Pancreas (tissue), 10 donors: ENCODE data around the gene ZBTB24. TPM values are rescaled to one million over a fixed set of nuclear protein-coding genes. Genes with fewer than 3 reads are reported as not detected.

ENCODE experiments used
- ATAC-seq, 4 donors: fragments of 200-7000 bp; cut with Tn5 transposase; one replicate each; pipeline versions ENCODE4 v1.8.0 to v1.9.1; 2020; ENCODE audit warnings: mild to moderate bottlenecking in 4 of 4, moderate library complexity in 4 of 4
- DNase-seq, 6 donors: peaks; one replicate each; pipeline ENCODE4 v3.0.0-alpha.2; 2020
- FAIRE-seq: peaks from 2 replicates; lab custom pipeline; 2012; peaks lifted over from hg19 to GRCh38; lab: Jason Lieb, UNC
- H3K27ac ChIP-seq, 4 donors: fragments of 200-600 bp; sonication (generic); 1 replicate in 3 of 4; 2 replicates in 1 of 4; pipeline versions ENCODE4 v1.5.0 to v1.8.0; 2020
- H3K27me3 ChIP-seq, 4 donors: fragments of 200-600 bp; one replicate each; pipeline ENCODE4 v1.8.0; 2021
- H3K36me3 ChIP-seq, 3 donors: fragments of 200-600 bp; sonication (generic) in 1 of 3; one replicate each; pipeline versions ENCODE4 v1.5.0 to v1.8.0; 2020 to 2021
- H3K4me1 ChIP-seq, 3 donors: fragments of 200-600 bp; one replicate each; pipeline ENCODE4 v1.8.0; 2021
- H3K4me3 ChIP-seq, 4 donors: fragments of 200-600 bp; sonication (generic) in 2 of 4; one replicate each; pipeline versions ENCODE4 v1.5.0 to v1.8.0; 2020 to 2021
- H3K9me3 ChIP-seq, 4 donors: fragments of 200-600 bp; one replicate each; pipeline ENCODE4 v1.8.0; 2021
- WGBS, 2 donors: extraction: QIAGEN DNeasy Blood & Tissue Kit; methylation state at CpG; one replicate each; pipeline ENCODE4 v1.1.7; 2013; 5-methylcytosine and 5-hydroxymethylcytosine counted together
- intact Hi-C, 3 donors: fragments of 100-400 bp; cut with DNase I; formaldehyde crosslinking; loops; one replicate each; pipeline versions ENCODE4 v1.11.1 to v1.14.2; 2022
- polyA plus RNA-seq, 2 donors: library from polyadenylated mRNA; stranded (reverse); fragments of 200-250 nt; gene quantifications; one replicate each; pipeline ENCODE4 v1.2.3, GENCODE V29; 2013
- total RNA-seq, 6 donors: library from RNA; stranded (reverse); fragmentation: NEBNext Ultra II Directional in 4 of 6; extraction: Animal tissue kit (Norgen Biotek cat#: 25700) in 4 of 6; gene quantifications; one replicate each; pipeline versions ENCODE4 v1.2.1 to v1.2.4, GENCODE V29; 2021 to 2023
- TF ChIP-seq, protein P1 (sequence below), 4 donors: fragments of 200-600 bp; sonication (generic) in 3 of 4; IDR thresholded peaks; one replicate each; pipeline versions ENCODE4 v1.5.0 to v1.8.0; 2021; ENCODE audit warnings: antibody characterized with exemption in 4 of 4
- donor health status: healthy with polysubstance abuse.
- donor health status: DM: no; HTN: no; CAD: no; lungs with moderate emphysema.
- donor health status: DM: no; HTN: no; CAD: no.
- donor health status: control.
- donor health status: control.
- donor health status: Bipolar disorder and iron deficiency.
- donor health status: DM: yes; HTN: yes; CAD: no.
- donor health status: DM: no; HTN: no; CAD: no.
- donor health status: DM: no; HTN: no; CAD: no.
- donor health status: DM: yes; HTN: yes; CAD: no.

Gene ZBTB24
- total and polyA plus RNA-seq, 8 donors, result 2.2 to 4.3 (median 2.8) TPM

GRCh38 chr6:109455437-109456110, 27.4 kb downstream of the ZBTB24 start, which contains the start of gene MICAL1:
MICAL1 (minus strand) TSS chr6:109455772; CDS start chr6:109454196, 1,576 bp downstream.
- Histone ChIP-seq H3K9me3 (no peaks in the 10 kb centered on the region), H3K36me3 (no peaks in the 10 kb centered on the region), H3K4me3 (peak within 1 kb of the TSS; percentile 53 to 78 (median 73)), H3K27ac (peak within 1 kb of the TSS in 2 of 4 donors; percentile 62 to 68), H3K27me3 (no peaks in the 10 kb centered on the region), H3K4me1 (peaks cover 0 to 3% (median 0%) of the 10 kb centered on the region in 3 donors)
- intact Hi-C loops, result no loop called here
- TF ChIP-seq, protein P1, sequence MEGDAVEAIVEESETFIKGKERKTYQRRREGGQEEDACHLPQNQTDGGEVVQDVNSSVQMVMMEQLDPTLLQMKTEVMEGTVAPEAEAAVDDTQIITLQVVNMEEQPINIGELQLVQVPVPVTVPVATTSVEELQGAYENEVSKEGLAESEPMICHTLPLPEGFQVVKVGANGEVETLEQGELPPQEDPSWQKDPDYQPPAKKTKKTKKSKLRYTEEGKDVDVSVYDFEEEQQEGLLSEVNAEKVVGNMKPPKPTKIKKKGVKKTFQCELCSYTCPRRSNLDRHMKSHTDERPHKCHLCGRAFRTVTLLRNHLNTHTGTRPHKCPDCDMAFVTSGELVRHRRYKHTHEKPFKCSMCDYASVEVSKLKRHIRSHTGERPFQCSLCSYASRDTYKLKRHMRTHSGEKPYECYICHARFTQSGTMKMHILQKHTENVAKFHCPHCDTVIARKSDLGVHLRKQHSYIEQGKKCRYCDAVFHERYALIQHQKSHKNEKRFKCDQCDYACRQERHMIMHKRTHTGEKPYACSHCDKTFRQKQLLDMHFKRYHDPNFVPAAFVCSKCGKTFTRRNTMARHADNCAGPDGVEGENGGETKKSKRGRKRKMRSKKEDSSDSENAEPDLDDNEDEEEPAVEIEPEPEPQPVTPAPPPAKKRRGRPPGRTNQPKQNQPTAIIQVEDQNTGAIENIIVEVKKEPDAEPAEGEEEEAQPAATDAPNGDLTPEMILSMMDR (IDR thresholded peaks at IDR 0.05), result peak in 3 of 4 donors; percentile 11 to 23 (median 21)
- FAIRE-seq (no peak), DNase-seq (peak; percentile 56 to 81 (median 68)), ATAC-seq (peak; percentile 78 to 84 (median 83))
- WGBS, 2 donors, result 0 to 1% methylated on average over 37 to 70 of the region's 70 CpGs

DNA sequence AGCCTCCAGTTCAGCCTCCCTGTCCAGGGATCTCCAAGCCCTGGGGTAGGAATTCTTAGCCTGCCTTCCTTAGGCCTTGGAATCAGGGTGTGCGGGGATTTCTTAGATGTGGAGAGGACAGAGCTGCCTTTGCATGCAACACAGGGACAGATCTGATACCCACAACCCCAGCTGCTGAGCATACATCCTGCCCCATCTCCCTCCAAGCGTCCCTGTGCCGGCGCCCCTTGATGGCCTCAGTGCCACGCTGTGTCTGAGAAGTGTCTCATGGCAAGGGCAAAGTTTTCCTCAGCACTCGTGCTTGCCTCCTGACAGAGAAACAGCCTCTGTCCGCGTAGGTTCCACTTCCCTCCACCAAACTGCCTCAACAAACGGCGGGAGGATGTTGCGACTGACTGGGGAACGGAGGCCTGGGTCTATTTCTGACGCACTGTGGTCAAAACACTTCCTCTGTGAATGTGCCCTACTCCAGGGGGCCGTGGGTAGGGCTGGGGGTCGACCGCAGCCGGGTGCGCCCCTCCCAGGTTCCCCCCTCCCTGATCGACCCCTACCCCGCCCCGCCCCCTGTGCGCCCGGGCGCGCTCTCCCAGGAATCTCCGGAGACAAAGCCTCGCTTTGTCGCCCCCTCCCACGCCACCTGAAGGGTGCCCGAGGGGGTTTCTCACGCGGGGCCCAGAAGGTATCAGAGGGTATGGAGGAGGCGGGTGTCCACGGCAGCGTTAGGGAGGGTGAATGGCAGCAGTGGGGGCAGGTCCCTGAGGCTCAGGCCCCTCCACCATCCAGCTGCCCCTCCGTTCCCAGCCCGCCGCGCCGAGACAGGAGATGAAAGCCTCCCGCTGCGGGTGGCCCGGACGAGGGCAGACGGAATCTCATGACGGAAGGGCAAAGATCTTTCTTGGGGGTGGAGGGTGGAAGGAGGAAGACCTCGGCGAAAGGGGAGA, 28.3 kb downstream of the ZBTB24 start:
- peak in 2 of 6 donors; percentile 62 to 71 for DNase-seq
- Histone ChIP-seq H3K4me1 (peaks cover 0 to 3% (median 0%) of the 10 kb centered on the region in 3 donors), H3K4me3 (peak overlapping the region; percentile 53 to 78 (median 73)), H3K9me3 (no peaks in the 10 kb centered on the region), H3K36me3 (no peaks in the 10 kb centered on the region), H3K27me3 (no peaks in the 10 kb centered on the region), H3K27ac (peak overlapping the region in 2 of 4 donors; percentile 62 to 68)
- 22 to 24% methylated on average over 47 to 48 of the region's 48 CpGs for WGBS, 2 donors
- intact Hi-C loops, result no loop called here
- TF ChIP-seq, protein P1 (IDR thresholded peaks at IDR 0.05), result no peak
- FAIRE-seq, result no peak
- peak; percentile 7 to 36 (median 29) for ATAC-seq

- no peak for ATAC-seq
- peak in 1 of 6 donors; percentile 62 for DNase-seq
- WGBS, 2 donors, result 93 to 96% methylated on average over 27 of the region's 27 CpGs
- Histone ChIP-seq H3K27me3 (no peaks in the 10 kb centered on the region), H3K4me3 (no peak overlapping the region), H3K4me1 (peaks cover 0 to 3% (median 0%) of the 10 kb centered on the region in 3 donors), H3K9me3 (no peaks in the 10 kb centered on the region), H3K36me3 (no peaks in the 10 kb centered on the region), H3K27ac (peak overlapping the region in 1 of 4 donors; percentile 68)
- TF ChIP-seq, protein P1 (IDR thresholded peaks at IDR 0.05), result no peak
- no peak for FAIRE-seq
- intact Hi-C loops, result no loop called here
Measured at GRCh38 chr6:109453594-109454495, 29.2 kb downstream of the ZBTB24 start.

GRCh38 chr6:109453156-109453555, 29.9 kb downstream of the ZBTB24 start:
- intact Hi-C loops, result no loop called here
- Histone ChIP-seq H3K4me3 (no peak overlapping the region), H3K4me1 (peaks cover 0 to 3% (median 0%) of the 10 kb centered on the region in 3 donors), H3K27ac (no peak overlapping the region), H3K9me3 (no peaks in the 10 kb centered on the region), H3K27me3 (no peaks in the 10 kb centered on the region), H3K36me3 (no peaks in the 10 kb centered on the region)
- DNase-seq, result no peak
- FAIRE-seq, result no peak
- no peak for ATAC-seq
- 88 to 100% methylated on average over 2 of the region's 2 CpGs for WGBS, 2 donors
- TF ChIP-seq, protein P1 (IDR thresholded peaks at IDR 0.05), result no peak
